Spinal cord (tissue), 10 donors: ENCODE results near the gene HSBP1L1. TPM values are rescaled to one million over a fixed set of nuclear protein-coding genes. Genes with fewer than 3 reads are reported as not detected.

ENCODE experiments used
- DNase-seq, 6 donors: peaks; one replicate each; pipeline versions ENCODE4 v3.0.0 to v3.0.0-alpha.2; 2013 to 2015; ENCODE audit warnings: low spot score in 6 of 6, low read depth in 4 of 6
- H3K27ac ChIP-seq: one replicate; pipeline ENCODE4 v1.5.1; 2013; ENCODE audit warnings: low read depth, low read length, control low read depth
- H3K27me3 ChIP-seq: one replicate; pipeline ENCODE4 v1.6.1; 2013; ENCODE audit warnings: low read length; ENCODE audit not compliant: control insufficient read depth, insufficient read depth
- H3K36me3 ChIP-seq: one replicate; pipeline ENCODE4 v1.6.1; 2013; ENCODE audit warnings: low read length; ENCODE audit not compliant: control insufficient read depth, insufficient read depth
- H3K4me1 ChIP-seq: one replicate; pipeline ENCODE4 v1.6.1; 2013; ENCODE audit warnings: low read length; ENCODE audit not compliant: control insufficient read depth, insufficient read depth
- H3K4me3 ChIP-seq: one replicate; pipeline ENCODE4 v1.5.1; 2013; ENCODE audit warnings: low read depth, low read length, control low read depth
- H3K9me3 ChIP-seq: one replicate; pipeline ENCODE4 v1.6.1; 2013; ENCODE audit warnings: low read length; ENCODE audit not compliant: control insufficient read depth, insufficient read depth
- WGBS: methylation state at CpG from one replicate; pipeline ENCODE4 v1.1.5; 2013; ENCODE audit warnings: missing lambda C conversion rate; ENCODE audit not compliant: insufficient coverage; 5-methylcytosine and 5-hydroxymethylcytosine counted together
- long read RNA-seq, 4 donors: transcript quantifications; one replicate each; lab custom pipeline, GENCODE V29; 2026
- polyA plus RNA-seq, 2 donors: library from polyadenylated mRNA; unstranded; fragments of 120-200 nt; gene quantifications; one replicate each; pipeline ENCODE4 v1.2.1, GENCODE V29; 2013; ENCODE audit not compliant: insufficient read length in 2 of 2
- total RNA-seq, 2 donors: library from RNA; depleted of rRNA in 1 of 2; stranded (reverse); fragments of 120-200 nt in 1 of 2; fragments of >200 nt in 1 of 2; gene quantifications; one replicate each; pipeline versions ENCODE4 v1.2.3 to v1.2.4, GENCODE V29; 2013 to 2014
- donor health status: healthy.

HSBP1L1 gene
- 10 to 100 TPM in 1 of 2 donors, 1 to 10 TPM in 1; 5.2 to 16.6 TPM for total RNA-seq
- 10 to 100 TPM; 20.0 to 27.3 TPM for polyA plus RNA-seq
- long read RNA-seq, donor 1, transcript HSBP1L1-201 (4 exons, 771 nt), result minor isoform, 5 of 218 reads
- long read RNA-seq, donor 1, transcript HSBP1L1-204 (1 exons, 775 nt), result major isoform, 22 of 218 reads
- long read RNA-seq, donor 1, partial matches to known transcripts, result 8 of 218 reads
- long read RNA-seq, donor 1, other reads (novel, unspliced or antisense), result 182 of 218 reads
- long read RNA-seq, donor 2, partial matches to known transcripts, result 70 of 80 reads
- long read RNA-seq, donor 2, other reads (novel, unspliced or antisense), result 7 of 80 reads
- long read RNA-seq, donor 3, transcript HSBP1L1-204 (1 exons, 775 nt), result major isoform, 11 of 116 reads
- long read RNA-seq, donor 3, partial matches to known transcripts, result 7 of 116 reads
- long read RNA-seq, donor 3, other reads (novel, unspliced or antisense), result 94 of 116 reads
- long read RNA-seq, donor 4, transcript HSBP1L1-204 (1 exons, 775 nt), result major isoform, 24 of 41 reads
- long read RNA-seq, donor 4, transcript HSBP1L1-201 (4 exons, 771 nt), result minor isoform, 12 of 41 reads
- long read RNA-seq, donor 4, partial matches to known transcripts, result 0 of 41 reads
- long read RNA-seq, donor 4, other reads (novel, unspliced or antisense), result 0 of 41 reads

GRCh38 chr18:79964330-79965118, at the start of gene HSBP1L1:
HSBP1L1 (plus strand) TSS chr18:79964643; CDS start chr18:79964736, 93 bp downstream.
- Histone ChIP-seq H3K27ac (peak within 1 kb of the TSS; percentile 25), H3K9me3 (peaks cover 2% of the 10 kb centered on the region), H3K27me3 (peaks cover 14% of the 10 kb centered on the region), H3K4me1 (peaks cover 26% of the 10 kb centered on the region), H3K36me3 (no peaks in the 10 kb centered on the region), H3K4me3 (peak within 1 kb of the TSS; percentile 39)
- 4% methylated on average over 72 of the region's 73 CpGs for WGBS
- DNase-seq, result peak in 2 of 6 donors; percentile 68 to 70

- 88% methylated on average over 40 of the region's 50 CpGs for WGBS
- H3K27ac ChIP-seq, result no peak overlapping the region
- no peaks in the 10 kb centered on the region for H3K27me3 ChIP-seq
- no peak overlapping the region for H3K4me3 ChIP-seq
- no peaks in the 10 kb centered on the region for H3K9me3 ChIP-seq
- peaks cover 88% of the 10 kb centered on the region for H3K36me3 ChIP-seq
- no peak for DNase-seq
- peaks cover 24% of the 10 kb centered on the region for H3K4me1 ChIP-seq
These were observed 49.0 kb upstream of the HSBP1L1 start for GRCh38 chr18:79915161-79916127.

GRCh38 chr18:79916128-79916494, 48.3 kb upstream of the HSBP1L1 start:
- Histone ChIP-seq H3K9me3 (no peaks in the 10 kb centered on the region), H3K4me1 (peaks cover 22% of the 10 kb centered on the region), H3K4me3 (no peak overlapping the region), H3K27ac (no peak overlapping the region), H3K27me3 (no peaks in the 10 kb centered on the region), H3K36me3 (peaks cover 82% of the 10 kb centered on the region)
- DNase-seq, result no peak
- 90% methylated on average over 17 of the region's 26 CpGs for WGBS

GRCh38 chr18:79916546-79917168, 47.8 kb upstream of the HSBP1L1 start:
- DNase-seq, result no peak
- peaks cover 77% of the 10 kb centered on the region for H3K36me3 ChIP-seq
- 98% methylated on average over 16 of the region's 24 CpGs for WGBS

GRCh38 chr18:79917169-79917852, 47.1 kb upstream of the HSBP1L1 start:
- Histone ChIP-seq H3K4me3 (no peak overlapping the region), H3K27ac (no peak overlapping the region), H3K9me3 (no peaks in the 10 kb centered on the region), H3K36me3 (peaks cover 78% of the 10 kb centered on the region), H3K27me3 (no peaks in the 10 kb centered on the region), H3K4me1 (peaks cover 10% of the 10 kb centered on the region)
- WGBS, result 94% methylated on average over 28 of the region's 28 CpGs
- DNase-seq, result no peak

More at GRCh38 chr18:79916546-79917168, 47.8 kb upstream of the HSBP1L1 start:
- H3K27ac ChIP-seq, result no peak overlapping the region
- no peak overlapping the region for H3K4me3 ChIP-seq
- H3K4me1 ChIP-seq, result peaks cover 17% of the 10 kb centered on the region
- H3K27me3 ChIP-seq, result no peaks in the 10 kb centered on the region
- no peaks in the 10 kb centered on the region for H3K9me3 ChIP-seq

- H3K36me3 ChIP-seq, result peaks cover 78% of the 10 kb centered on the region
- DNase-seq, result no peak
- no peak overlapping the region for H3K27ac ChIP-seq
- H3K9me3 ChIP-seq, result no peaks in the 10 kb centered on the region
- H3K27me3 ChIP-seq, result no peaks in the 10 kb centered on the region
- 96% methylated on average over 24 of the region's 25 CpGs for WGBS
- H3K4me3 ChIP-seq, result no peak overlapping the region
- peaks cover 5% of the 10 kb centered on the region for H3K4me1 ChIP-seq
These were observed 46.4 kb upstream of the HSBP1L1 start for GRCh38 chr18:79917853-79918614.

GRCh38 chr18:79918615-79919011, 45.8 kb upstream of the HSBP1L1 start:
- Histone ChIP-seq H3K4me1 (peaks cover under 1% of the 10 kb centered on the region), H3K9me3 (no peaks in the 10 kb centered on the region), H3K27ac (no peak overlapping the region), H3K27me3 (no peaks in the 10 kb centered on the region), H3K4me3 (no peak overlapping the region), H3K36me3 (peaks cover 76% of the 10 kb centered on the region)
- WGBS, result 98% methylated on average over 20 of the region's 20 CpGs
- no peak for DNase-seq

GRCh38 chr18:79919089-79919488, 45.4 kb upstream of the HSBP1L1 start:
- peaks cover 3% of the 10 kb centered on the region for H3K4me1 ChIP-seq
- H3K27ac ChIP-seq, result no peak overlapping the region
- H3K4me3 ChIP-seq, result no peak overlapping the region
- no peak for DNase-seq
- no peaks in the 10 kb centered on the region for H3K27me3 ChIP-seq
- WGBS, result 97% methylated on average over 19 of the region's 19 CpGs
- peaks cover 77% of the 10 kb centered on the region for H3K36me3 ChIP-seq
- no peaks in the 10 kb centered on the region for H3K9me3 ChIP-seq
